ENCODE results near the gene DCUN1D2.

The DCUN1D2 gene

DNA sequence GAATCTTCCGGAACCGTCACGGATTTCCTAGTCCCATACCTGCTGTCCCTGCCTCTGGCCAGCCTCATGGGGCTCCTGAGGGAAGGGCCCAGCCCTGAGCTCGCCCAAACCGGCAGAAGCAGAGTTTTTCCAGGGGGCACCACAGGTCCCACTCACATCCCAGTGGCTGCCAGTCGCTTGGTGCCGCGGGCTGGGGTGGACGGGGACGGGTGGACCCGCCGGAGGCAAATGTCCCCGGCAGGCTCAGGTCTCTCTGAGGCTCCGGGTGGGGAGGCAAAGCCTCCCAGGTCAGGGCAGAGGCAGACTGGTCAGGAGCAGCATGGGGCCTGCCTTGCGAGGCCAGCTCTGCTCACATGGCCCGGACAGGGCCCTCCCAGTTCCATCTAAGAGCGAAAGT is 62.0 kb downstream of the DCUN1D2 start:
- H3K27me3 ChIP-seq, result no peaks in the 10 kb centered on the region
- H3K27ac ChIP-seq, result no peak overlapping the region
- no peaks in the 10 kb centered on the region for H3K4me1 ChIP-seq
- intact Hi-C loops (cut with DNase I; ENCODE audit: low total_unique reads), result no loop called here
- H3K9me3 ChIP-seq, result no peaks in the 10 kb centered on the region
- no peak overlapping the region for H3K4me3 ChIP-seq
- TF ChIP-seq, protein P1, sequence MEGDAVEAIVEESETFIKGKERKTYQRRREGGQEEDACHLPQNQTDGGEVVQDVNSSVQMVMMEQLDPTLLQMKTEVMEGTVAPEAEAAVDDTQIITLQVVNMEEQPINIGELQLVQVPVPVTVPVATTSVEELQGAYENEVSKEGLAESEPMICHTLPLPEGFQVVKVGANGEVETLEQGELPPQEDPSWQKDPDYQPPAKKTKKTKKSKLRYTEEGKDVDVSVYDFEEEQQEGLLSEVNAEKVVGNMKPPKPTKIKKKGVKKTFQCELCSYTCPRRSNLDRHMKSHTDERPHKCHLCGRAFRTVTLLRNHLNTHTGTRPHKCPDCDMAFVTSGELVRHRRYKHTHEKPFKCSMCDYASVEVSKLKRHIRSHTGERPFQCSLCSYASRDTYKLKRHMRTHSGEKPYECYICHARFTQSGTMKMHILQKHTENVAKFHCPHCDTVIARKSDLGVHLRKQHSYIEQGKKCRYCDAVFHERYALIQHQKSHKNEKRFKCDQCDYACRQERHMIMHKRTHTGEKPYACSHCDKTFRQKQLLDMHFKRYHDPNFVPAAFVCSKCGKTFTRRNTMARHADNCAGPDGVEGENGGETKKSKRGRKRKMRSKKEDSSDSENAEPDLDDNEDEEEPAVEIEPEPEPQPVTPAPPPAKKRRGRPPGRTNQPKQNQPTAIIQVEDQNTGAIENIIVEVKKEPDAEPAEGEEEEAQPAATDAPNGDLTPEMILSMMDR (IDR thresholded peaks at IDR 0.05), result no peak
- no peak for DNase-seq
- H3K36me3 ChIP-seq, result peaks cover 0 to 15% (median 0%) of the 10 kb centered on the region in 3 donors

DNA sequence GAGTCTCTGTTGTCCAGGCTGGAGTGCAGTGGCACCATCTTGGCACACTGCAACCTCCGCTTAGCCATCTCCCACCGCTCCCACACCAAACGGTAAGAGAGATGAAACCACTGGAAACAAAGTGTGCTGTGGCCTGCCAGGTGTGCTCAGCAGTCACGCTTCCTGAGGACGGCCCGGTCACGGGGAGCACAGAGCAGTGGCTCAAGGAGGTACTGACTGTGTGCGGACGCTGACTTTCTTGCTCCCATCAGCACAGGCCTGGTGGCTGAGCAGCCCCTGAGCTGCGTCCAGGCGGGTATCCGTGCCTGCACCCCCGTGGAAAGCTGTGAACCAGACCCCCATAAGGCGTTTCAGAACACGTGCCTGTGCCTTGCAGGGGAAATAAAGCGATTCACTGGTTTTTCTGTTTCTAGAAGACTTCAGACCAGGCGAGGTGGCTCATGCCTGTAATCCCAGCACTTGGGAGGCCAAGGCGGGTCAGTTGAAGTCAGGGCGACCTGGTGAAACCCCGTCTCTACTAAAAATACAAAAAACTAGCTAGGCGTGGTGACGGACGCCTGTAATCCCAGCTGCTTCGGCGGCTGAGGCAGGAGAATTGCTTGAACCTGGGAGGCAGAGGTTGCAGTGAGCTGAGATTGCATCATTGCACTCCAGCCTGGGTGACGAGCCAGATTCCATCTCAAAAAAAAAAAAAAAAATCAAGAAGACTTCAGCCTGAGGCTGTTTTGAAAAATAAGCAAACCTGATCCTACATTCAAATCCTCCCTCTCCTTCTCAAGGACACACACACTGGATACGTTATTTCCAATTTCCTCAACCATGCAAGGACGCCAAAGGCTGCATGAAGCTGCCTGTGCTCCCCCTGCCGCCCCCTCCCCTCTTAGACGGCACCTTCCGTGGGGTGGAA is 62.7 kb downstream of the DCUN1D2 start:
- Histone ChIP-seq H3K4me3 (no peak overlapping the region), H3K4me1 (no peaks in the 10 kb centered on the region), H3K27me3 (no peaks in the 10 kb centered on the region), H3K27ac (no peak overlapping the region), H3K36me3 (peaks cover 0 to 11% (median 0%) of the 10 kb centered on the region in 3 donors), H3K9me3 (no peaks in the 10 kb centered on the region)
- DNase-seq, result no peak
- intact Hi-C loops (cut with DNase I; ENCODE audit: low total_unique reads), result no loop called here
- TF ChIP-seq, protein P1 (IDR thresholded peaks at IDR 0.05), result no peak

DNA sequence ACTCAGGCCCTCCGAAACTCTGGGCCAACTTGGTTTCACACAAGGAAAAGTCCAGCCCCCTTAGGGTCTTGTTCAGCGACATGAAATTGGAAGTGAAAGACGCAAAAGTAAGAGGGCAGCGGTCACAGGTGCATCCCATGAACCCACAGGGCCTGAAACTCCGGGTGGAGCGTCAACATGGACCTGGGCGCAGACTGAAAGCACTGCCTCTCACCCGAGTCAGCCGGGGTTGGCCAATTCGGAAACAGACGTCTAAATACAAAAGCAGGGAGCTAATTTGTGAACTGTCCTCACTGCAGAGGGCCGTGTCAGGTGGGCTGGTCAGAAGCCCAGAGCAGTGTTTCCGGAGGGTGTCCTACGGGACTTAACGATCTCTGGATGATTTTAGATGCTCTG is 63.9 kb downstream of the DCUN1D2 start:
- Histone ChIP-seq H3K27me3 (no peaks in the 10 kb centered on the region), H3K4me1 (peaks cover 0 to 12% (median 7%) of the 10 kb centered on the region in 4 donors), H3K27ac (no peak overlapping the region), H3K4me3 (no peak overlapping the region), H3K9me3 (no peaks in the 10 kb centered on the region), H3K36me3 (peaks cover 0 to 7% (median 0%) of the 10 kb centered on the region in 3 donors)
- TF ChIP-seq, protein P1 (IDR thresholded peaks at IDR 0.05), result no peak
- intact Hi-C loops (cut with DNase I; ENCODE audit: low total_unique reads), result no loop called here
- DNase-seq, result no peak

DNA sequence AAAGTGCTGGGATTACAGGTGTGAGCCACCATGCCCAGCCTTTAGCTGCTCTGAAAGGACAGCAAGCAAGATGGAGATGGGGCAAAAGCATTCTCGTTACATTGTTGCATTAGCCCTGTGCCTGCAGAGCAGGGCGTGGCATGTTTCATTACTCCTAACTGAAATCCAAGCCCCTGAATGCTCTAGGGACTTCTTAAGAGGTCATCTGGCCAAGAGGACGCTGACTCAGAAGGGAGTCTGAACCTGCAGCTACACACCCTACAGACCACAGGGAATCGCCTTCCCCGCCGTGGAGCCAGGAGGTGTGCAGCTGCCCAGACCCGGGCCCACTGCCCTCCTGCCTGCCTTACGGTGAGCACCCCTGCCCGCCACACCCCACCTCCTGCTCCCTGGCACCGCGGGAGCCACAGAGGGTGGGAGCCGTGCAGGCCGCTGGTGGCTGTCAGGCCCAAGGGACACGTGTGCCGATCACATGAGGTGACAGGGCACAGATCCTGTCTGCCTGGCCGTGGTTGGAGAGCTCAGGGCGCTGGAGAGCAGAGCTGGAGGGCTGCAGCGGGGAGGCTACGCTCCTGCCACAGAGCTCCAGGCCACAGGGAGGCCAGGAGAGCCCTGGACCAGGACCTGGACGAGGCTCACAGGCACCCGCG is 64.4 kb downstream of the DCUN1D2 start:
- no peaks in the 10 kb centered on the region for H3K27me3 ChIP-seq
- DNase-seq, result no peak
- intact Hi-C loops (cut with DNase I; ENCODE audit: low total_unique reads), result no loop called here
- TF ChIP-seq, protein P1 (IDR thresholded peaks at IDR 0.05), result no peak
- peaks cover 0 to 17% (median 12%) of the 10 kb centered on the region in 4 donors for H3K4me1 ChIP-seq
- peaks cover 0 to 4% (median 0%) of the 10 kb centered on the region in 3 donors for H3K36me3 ChIP-seq
- H3K4me3 ChIP-seq, result no peak overlapping the region
- no peak overlapping the region for H3K27ac ChIP-seq
- H3K9me3 ChIP-seq, result no peaks in the 10 kb centered on the region

DNA sequence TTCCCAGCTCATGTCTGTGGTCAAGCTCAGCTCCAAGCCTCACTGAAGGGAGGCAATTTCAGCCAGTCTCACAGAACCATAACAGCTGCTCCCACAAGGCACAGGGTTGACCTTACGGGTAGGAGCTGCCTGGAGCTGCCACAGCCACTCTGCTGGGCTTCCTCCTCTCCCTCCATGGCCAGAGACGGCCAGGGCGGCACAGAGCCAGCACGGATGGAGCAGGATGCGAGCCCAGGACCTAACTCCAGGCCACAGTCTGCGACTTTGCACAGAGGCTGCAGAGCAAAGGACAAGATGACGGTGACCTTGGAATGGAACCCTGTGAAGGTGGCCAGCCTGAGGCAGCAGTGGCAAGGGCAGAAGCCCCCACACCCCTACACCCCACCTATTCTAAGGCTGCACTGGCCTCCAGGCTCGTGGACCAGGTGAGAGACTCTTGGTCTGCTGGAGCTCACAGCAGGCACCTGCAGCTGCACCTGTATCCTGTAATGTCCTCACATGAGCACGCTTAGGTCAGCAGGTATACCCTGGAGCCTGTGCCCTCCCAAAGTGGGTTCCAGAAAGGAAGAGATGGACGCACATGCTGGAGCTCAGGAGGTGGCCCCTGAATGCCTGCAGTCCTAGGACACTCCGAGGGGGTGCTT is 66.9 kb downstream of the DCUN1D2 start:
- TF ChIP-seq, protein P1 (IDR thresholded peaks at IDR 0.05), result no peak
- no peak for DNase-seq
- H3K4me3 ChIP-seq, result no peak overlapping the region
- no peaks in the 10 kb centered on the region for H3K9me3 ChIP-seq
- intact Hi-C loops (cut with DNase I; ENCODE audit: low total_unique reads), result no loop called here
- H3K27ac ChIP-seq, result no peak overlapping the region
- H3K4me1 ChIP-seq, result peaks cover 0 to 17% (median 12%) of the 10 kb centered on the region in 4 donors
- H3K27me3 ChIP-seq, result no peaks in the 10 kb centered on the region
- no peaks in the 10 kb centered on the region for H3K36me3 ChIP-seq

Data from tibial artery (tissue), 4 donors.